GM21723 (cell line): ENCODE data around the gene PPP2R1A.
"Not testable (repeated sequence)": the region's sequence is repeated elsewhere in the genome, so short reads cannot be mapped to it uniquely, and the experiment has no call there.

Experiments
- ATAC-seq: cut with Tn5 transposase; IDR thresholded peaks from one replicate; pipeline ENCODE4 v1.9.1; 2021; ENCODE audit warnings: mild to moderate bottlenecking, moderate library complexity; ENCODE audit not compliant: unreplicated experiment

PPP2R1A gene

DNA sequence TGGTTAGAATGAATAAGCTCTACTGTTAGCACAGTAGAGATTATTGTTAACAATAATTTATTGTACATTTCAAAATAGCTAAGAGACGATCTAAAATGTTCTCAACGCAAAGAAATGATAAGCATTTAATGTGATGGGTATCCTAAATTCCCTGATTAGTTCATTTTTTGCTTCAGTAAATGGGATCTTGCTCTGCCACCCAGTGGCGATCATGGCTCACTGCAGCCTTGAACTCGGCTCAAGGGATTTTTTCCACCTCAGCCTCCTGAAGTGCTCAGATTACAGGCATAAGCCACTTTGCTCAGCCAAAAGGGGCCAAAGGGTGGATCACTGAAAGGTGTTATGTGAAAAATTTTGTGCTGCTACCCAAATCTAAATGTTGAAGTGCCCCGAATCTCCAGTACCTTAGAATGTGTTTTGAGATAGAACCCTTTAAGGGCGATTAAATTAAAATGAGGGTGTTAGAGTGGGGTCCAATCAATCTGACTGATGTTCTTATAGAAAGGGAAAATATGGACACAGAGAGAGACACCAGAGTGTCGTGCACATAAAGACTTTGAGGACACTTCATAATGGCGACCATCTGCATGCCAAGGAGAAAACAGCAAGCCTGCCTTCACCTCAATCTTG lies 48.0 kb downstream of the PPP2R1A start:
- ATAC-seq, result no peak

DNA sequence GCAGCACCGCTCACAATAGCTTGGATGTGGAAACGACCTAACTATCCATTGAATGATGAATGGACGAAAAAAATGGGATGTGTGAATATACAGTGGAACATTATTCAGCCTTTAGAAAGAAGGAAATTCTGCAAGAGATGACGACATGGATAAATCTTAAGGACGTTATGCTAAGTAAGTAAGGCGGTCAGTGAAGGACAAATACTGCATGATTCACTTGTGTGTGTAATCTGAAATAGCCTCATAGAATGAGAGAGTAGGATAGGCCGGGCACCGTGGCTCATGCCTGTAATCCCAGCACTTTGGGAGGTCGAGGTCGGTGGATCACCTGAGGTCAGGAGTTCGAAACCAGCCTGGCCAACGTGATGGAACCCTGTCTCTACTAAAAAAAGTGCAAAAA lies 54.2 kb downstream of the PPP2R1A start:
- no peak for ATAC-seq

DNA sequence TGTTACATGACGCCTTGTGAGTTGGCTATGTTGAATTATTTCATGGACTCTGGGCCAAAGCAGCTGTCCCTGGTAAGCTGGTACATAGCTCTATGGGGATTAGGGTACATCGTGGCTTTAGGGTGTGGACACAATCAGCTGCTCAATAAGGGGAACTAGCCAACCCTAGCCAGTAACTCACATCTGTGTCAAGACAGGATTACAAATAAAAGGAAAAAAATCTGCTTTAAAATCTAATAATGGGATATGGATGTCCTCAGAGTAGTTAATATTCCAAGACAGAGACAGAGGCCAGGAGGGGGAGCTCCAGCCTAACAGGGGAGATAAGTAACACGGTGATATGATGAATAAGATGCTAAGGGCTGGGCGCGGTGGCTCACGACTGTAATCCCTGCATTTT lies 58.4 kb downstream of the PPP2R1A start:
- no peak for ATAC-seq

DNA sequence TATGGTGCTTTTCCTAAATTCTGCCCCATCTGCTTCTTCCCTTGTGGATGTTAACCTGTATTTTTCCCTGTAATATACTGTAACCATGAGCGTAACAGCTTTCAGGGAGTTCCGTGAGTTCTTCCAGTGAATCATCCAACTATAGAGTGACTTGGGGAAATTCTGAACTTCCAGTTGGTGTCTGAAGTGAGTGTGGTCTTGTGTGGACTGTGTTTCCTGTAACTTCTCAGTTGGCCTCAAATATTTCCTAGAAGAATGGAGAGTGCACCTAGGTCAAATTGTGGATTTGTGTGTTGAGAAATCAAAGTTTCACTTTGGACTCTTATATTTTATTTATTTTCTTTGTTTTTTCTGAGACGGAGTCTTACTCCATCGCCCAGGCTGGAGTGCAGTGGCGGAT lies 68.6 kb downstream of the PPP2R1A start:
- ATAC-seq, result no peak

DNA sequence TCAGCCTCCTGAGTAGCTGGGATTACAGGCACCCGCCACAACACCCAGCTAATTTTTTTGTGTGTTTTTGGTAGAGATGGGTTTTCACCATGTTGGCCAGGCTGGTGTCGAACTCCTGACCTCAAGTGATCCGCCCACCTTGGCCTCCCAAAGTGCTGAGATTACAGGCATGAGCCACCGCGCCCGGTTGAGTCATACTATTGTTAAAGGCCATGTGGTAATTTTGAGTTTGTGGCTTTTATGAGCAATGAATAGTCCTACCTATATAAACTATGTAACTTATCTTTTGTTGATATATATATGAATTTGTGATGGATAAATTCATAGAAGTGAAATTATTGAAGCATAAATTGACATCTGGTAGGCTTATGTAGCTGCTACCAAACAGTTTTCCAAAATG lies 75.7 kb downstream of the PPP2R1A start:
- ATAC-seq, result not testable (repeated sequence)

DNA sequence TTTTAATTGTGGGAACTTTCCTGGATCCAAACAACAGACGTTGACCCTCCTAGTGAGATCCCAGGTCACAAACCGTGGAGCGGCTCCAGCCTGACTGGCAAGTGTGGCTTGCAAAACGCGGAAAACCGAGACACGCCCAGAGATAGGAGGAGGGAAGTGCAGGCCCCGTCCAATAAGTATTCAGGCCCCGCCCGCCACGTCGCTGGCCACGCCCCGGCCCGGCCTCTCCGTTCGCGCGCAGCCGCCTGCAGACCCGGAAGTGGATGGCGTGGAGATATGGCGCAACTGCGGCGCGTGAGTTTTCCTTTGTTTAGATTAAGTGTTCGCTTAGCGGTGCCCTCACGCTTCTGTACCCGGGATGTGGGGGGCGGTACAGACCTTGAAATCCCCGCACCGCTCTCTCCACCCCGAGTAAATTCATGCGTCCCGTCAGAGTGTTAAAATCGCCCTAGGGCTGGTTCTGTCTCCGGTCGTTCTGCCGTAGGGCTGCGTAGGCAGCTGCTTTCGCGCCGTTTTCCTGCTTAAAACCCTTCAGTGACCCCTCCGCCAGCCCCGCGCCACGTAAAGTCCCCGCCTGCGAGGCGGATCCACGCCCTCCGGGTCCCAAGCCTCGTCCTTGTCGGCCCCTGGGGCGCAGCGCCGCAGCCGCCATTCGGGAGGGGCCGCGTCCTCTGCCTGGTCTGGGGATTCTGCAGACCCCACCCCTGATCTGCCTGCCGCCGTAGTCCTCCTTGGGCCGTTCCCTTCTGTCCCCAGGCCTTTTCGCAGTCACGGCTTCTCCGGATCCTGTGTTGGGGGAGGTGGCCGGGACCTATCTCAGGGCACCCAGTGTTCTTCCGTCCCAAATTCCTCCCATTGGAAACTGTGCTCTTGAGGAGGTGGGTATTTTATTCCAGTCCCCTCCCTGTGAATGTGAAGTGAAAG lies 79.7 kb downstream of the PPP2R1A start, which contains the start of gene ZNF766:
ZNF766 (plus strand) TSS at position 250 of the 924 bp plus-strand sequence; CDS start at position 277, 27 bp downstream.
- ATAC-seq, result peak; percentile 94

DNA sequence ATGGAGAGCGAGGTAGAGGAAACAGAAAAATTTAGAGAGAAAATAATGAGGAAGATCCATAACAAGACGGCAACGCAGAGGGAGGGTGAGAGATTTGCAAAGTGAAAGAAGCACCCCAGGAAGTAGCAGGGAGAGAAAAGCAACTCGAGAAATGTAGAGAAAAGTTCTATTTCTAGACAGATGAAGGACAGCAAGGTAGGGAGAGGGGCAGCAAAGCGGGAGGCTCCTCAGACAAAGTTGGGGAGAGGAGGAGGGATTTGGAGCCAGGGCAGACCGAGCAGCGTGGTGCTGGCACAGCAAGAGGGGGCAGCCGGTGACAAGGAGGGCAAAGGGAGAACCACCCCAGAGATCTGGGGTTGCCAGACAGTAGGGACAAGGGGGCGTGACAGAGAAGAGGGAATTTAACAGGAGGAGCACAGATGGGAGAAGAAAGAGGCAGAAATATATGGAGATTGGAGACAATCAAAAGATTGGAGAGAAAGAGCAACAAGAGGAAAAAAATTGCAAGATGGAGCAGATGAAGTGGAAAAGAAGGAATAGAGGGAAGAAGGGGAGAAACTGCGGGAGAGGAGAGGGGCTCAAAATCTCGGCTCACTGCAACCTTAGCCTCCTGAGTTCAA lies 80.5 kb downstream of the PPP2R1A start:
- no peak for ATAC-seq

DNA sequence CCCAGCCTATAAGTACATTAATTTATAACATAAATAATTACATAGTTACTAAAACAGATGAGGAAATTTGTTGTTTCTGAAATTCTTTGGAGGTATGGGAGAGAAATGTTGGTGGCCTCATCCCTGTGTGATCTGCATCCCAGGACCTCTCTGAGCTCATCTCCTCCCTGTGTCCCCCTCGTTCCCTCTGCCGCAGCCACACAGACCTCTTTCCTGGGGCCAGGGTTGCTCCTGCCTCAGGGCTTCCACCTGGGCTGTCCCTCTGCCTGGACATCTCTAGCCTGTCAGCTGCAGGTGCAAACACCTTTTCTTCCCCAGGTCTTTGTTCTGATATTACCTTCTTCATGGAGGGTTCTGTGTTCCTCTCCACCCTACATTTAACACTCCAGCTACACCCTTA lies 83.4 kb downstream of the PPP2R1A start:
- no peak for ATAC-seq

DNA sequence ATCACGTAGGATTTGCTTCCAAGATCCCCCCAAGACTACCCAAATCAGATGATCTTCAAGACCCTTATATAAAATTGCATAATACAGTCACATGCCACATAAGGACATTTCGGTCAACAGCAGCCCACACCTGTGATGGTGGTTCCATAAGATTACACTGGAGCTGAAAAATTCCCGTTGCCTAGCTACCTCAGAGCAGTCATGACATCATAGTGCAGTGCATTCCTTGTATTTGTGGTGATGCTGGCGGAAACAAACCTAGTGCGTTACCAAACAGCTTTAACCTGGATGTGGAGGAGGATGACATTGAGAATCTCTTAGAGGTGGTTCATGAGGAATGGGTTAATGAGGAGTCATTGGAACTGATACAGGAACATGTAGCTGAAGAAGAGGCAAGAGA lies 84.3 kb downstream of the PPP2R1A start:
- no peak for ATAC-seq

DNA sequence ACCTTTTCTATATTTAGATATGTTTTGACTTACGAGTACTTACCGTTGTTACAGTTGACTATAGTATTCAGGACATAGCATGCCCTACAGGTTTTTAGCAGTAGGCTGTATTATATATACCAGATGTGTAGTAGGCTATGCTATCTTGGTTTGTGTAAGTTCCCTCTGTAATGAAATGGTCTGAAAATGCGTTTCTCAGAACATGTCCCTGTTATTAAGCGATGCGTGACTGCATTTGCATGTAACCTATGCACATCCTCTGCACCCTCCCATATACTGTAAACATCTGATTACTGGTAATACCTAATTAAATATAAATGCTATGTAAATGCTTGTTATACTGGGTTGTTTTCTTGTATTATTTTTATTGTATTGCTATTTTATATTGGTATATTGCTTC lies 86.1 kb downstream of the PPP2R1A start:
- ATAC-seq, result no peak

DNA sequence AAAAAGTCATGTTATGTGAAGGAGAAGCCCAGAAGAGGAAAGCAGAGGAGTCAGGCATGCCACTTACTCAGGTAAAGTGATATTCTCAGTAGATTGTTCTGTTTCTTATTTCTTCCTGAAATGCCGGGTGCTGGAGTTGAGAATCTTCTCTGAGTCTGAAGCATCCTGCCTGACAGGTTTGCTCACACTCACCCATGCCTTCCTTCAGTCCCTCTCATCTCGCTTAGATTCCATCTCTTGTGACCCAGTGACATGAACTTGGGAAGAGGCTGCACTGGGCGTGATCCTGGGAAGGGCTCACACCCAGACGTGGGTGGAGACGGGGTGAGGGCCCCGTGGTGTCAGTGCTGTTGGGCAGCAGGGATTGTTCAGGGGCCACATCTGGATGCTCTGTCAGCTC lies 87.6 kb downstream of the PPP2R1A start:
- no peak for ATAC-seq
